Natural killer cell (primary cell): Measurements from ENCODE around the gene ING5. TPM values are rescaled to one million over a fixed set of nuclear protein-coding genes. Genes with fewer than 3 reads are reported as not detected.

Experiments used
- ATAC-seq, 3 donors: fragments of 150-1000 bp in 2 of 3; fragments of 200-7000 bp in 1 of 3; cut with Tn5 transposase; 1 replicate in 1 of 3; 2 replicates in 2 of 3; pipeline ENCODE4 v1.10.0; 2021; ENCODE audit warnings: mild to moderate bottlenecking in 2 of 3, moderate library complexity in 2 of 3
- DNase-seq, 2 donors: peaks; one replicate each; pipeline versions ENCODE4 v3.0.0 to v3.0.0-alpha.2; 2013 to 2021; ENCODE audit warnings: mixed read lengths in 1 of 2
- H3K27ac ChIP-seq: one replicate; pipeline ENCODE4 v1.5.1; 2013; ENCODE audit warnings: mild to moderate bottlenecking, low read length
- H3K27me3 ChIP-seq: one replicate; pipeline ENCODE4 v1.6.1; 2013; ENCODE audit warnings: low read length; ENCODE audit not compliant: control insufficient read depth, insufficient read depth
- H3K36me3 ChIP-seq: one replicate; pipeline ENCODE4 v1.6.1; 2013; ENCODE audit warnings: low read length; ENCODE audit not compliant: control insufficient read depth, insufficient read depth
- H3K4me1 ChIP-seq: one replicate; pipeline ENCODE4 v1.6.1; 2013; ENCODE audit warnings: low read length; ENCODE audit not compliant: control insufficient read depth, insufficient read depth
- H3K4me3 ChIP-seq: one replicate; pipeline ENCODE4 v1.5.1; 2013; ENCODE audit warnings: low read length
- H3K9me3 ChIP-seq: one replicate; pipeline ENCODE4 v1.6.1; 2013; ENCODE audit warnings: low read length; ENCODE audit not compliant: control insufficient read depth, insufficient read depth
- H3K27ac Mint-ChIP-seq, 2 donors: one replicate each; pipeline ENCODE4 v1.8.0; 2022; ENCODE audit warnings: mild to moderate bottlenecking in 2 of 2, mixed read lengths in 2 of 2, moderate library complexity in 1 of 2
- H3K27me3 Mint-ChIP-seq, 2 donors: one replicate each; pipeline ENCODE4 v1.8.0; 2022; ENCODE audit warnings: low read depth in 2 of 2, mixed read lengths in 2 of 2
- H3K36me3 Mint-ChIP-seq: one replicate; pipeline ENCODE4 v1.8.0; 2022; ENCODE audit warnings: mixed read lengths
- H3K4me1 Mint-ChIP-seq, 2 donors: one replicate each; pipeline ENCODE4 v1.8.0; 2022; ENCODE audit warnings: mixed read lengths in 2 of 2
- H3K4me3 Mint-ChIP-seq: one replicate; pipeline ENCODE4 v1.8.0; 2022; ENCODE audit warnings: mild to moderate bottlenecking, moderate library complexity, mixed read lengths
- H3K9me3 Mint-ChIP-seq, 2 donors: one replicate each; pipeline ENCODE4 v1.8.0; 2022; ENCODE audit warnings: mixed read lengths in 2 of 2
- CTCF ChIP-seq: fragments of 200-600 bp; IDR thresholded peaks from one replicate; pipeline ENCODE4 v1.8.0; 2022; ENCODE audit warnings: antibody characterized with exemption
- WGBS: methylation state at CpG from one replicate; pipeline ENCODE4 v1.1.7; 2013; ENCODE audit warnings: missing lambda C conversion rate; ENCODE audit not compliant: insufficient coverage; 5-methylcytosine and 5-hydroxymethylcytosine counted together
- intact Hi-C: fragments of 100-400 bp; cut with micrococcal nuclease; formaldehyde crosslinking; loops from one replicate; pipeline ENCODE4 v1.14.2; 2022
- total RNA-seq, 4 donors: library from RNA; stranded (reverse); fragments of 120-200 nt in 1 of 4; gene quantifications; one replicate each; pipeline versions ENCODE4 v1.2.3 to v1.2.4, GENCODE V29; 2013 to 2022

Gene ING5
- total RNA-seq, 3 donors from 2014 or later (not counting 1 experiment from before 2014, with no cell fraction given) = 25.6 to 40.9 (median 34.7) TPM

GRCh38 chr2:241668354-241668753, 33.5 kb upstream of the ING5 start:
- TF ChIP-seq CTCF = no peak
- ATAC-seq (no peak), DNase-seq (no peak)
- H3K4me1 ChIP-seq = peaks cover 15% of the 10 kb centered on the region
- Mint-ChIP-seq H3K4me3 (no peak overlapping the region), H3K27ac (no peak overlapping the region), H3K4me1 (peaks cover 7 to 9% of the 10 kb centered on the region in 2 donors), H3K9me3 (no peaks in the 10 kb centered on the region), H3K27me3 (no peaks in the 10 kb centered on the region), H3K36me3 (no peaks in the 10 kb centered on the region)
- 98% methylated on average over 17 of the region's 21 CpGs for WGBS
- no peak overlapping the region for H3K27ac ChIP-seq
- no peaks in the 10 kb centered on the region for H3K9me3 ChIP-seq
- intact Hi-C loops = no loop called here
- no peaks in the 10 kb centered on the region for H3K27me3 ChIP-seq
- peaks cover 40% of the 10 kb centered on the region for H3K36me3 ChIP-seq
- no peak overlapping the region for H3K4me3 ChIP-seq

GRCh38 chr2:241668839-241669238, 33.0 kb upstream of the ING5 start:
- Mint-ChIP-seq H3K4me3 (no peak overlapping the region), H3K36me3 (no peaks in the 10 kb centered on the region), H3K9me3 (no peaks in the 10 kb centered on the region), H3K27me3 (no peaks in the 10 kb centered on the region), H3K4me1 (peaks cover 11 to 14% of the 10 kb centered on the region in 2 donors), H3K27ac (no peak overlapping the region)
- H3K9me3 ChIP-seq = no peaks in the 10 kb centered on the region
- H3K36me3 ChIP-seq = peaks cover 40% of the 10 kb centered on the region
- 96% methylated on average over 11 of the region's 12 CpGs for WGBS
- DNase-seq (no peak), ATAC-seq (no peak)
- peaks cover 17% of the 10 kb centered on the region for H3K4me1 ChIP-seq
- H3K27me3 ChIP-seq = no peaks in the 10 kb centered on the region
- TF ChIP-seq CTCF = no peak
- intact Hi-C loops = no loop called here
- H3K27ac ChIP-seq = no peak overlapping the region
- no peak overlapping the region for H3K4me3 ChIP-seq

GRCh38 chr2:241670333-241671110, 31.3 kb upstream of the ING5 start:
- Mint-ChIP-seq H3K9me3 (no peaks in the 10 kb centered on the region), H3K27me3 (no peaks in the 10 kb centered on the region), H3K36me3 (no peaks in the 10 kb centered on the region), H3K4me1 (peaks cover 7 to 10% of the 10 kb centered on the region in 2 donors), H3K4me3 (no peak overlapping the region), H3K27ac (no peak overlapping the region)
- Histone ChIP-seq H3K36me3 (peaks cover 40% of the 10 kb centered on the region), H3K27ac (no peak overlapping the region), H3K27me3 (no peaks in the 10 kb centered on the region), H3K9me3 (no peaks in the 10 kb centered on the region), H3K4me1 (peaks cover 12% of the 10 kb centered on the region), H3K4me3 (no peak overlapping the region)
- 93% methylated on average over 31 of the region's 31 CpGs for WGBS
- no peak for DNase-seq
- ATAC-seq = no peak
- intact Hi-C loops = no loop called here
- TF ChIP-seq CTCF = no peak
